ENCODE data around the gene PRADC1.
A peak's percentile ranks its signal among the peaks of the same experiment; 100 is the strongest.

Gene PRADC1

DNA sequence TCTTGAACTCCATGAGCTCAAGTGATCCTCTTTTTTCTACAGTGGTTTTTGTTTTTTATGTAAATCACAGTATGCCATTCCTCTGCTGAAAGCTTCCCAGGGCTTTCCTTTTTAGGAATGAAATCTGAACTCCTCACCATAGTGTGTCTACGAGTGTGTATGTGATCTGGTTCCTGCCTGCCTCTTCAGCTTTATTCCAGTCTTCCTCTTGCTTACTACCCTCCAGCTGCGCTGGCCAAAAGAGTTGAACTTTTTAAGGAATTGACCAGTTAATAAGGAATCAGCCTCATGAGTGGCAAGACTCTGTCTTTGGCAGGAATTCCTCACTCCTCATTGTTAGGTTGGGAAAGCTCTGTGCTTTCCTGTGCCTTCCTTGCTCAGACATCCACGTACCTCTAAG is 5.1 kb upstream of the PRADC1 start:
- H3K4me1 Mint-ChIP-seq, result peaks cover 38% of the 10 kb centered on the region
- no peak overlapping the region for H3K4me3 Mint-ChIP-seq
- no peaks in the 10 kb centered on the region for H3K27me3 Mint-ChIP-seq
- DNase-seq, result no peak
- no peaks in the 10 kb centered on the region for H3K9me3 Mint-ChIP-seq
- CTCF ChIA-PET, result interaction anchor here (0.9 to 1.6 kb wide), 3 partner anchors 9 to 52 kb away, joined by 4 to 6 read pairs (median 4); partner anchors contain the start of gene SMYD5
- H3K36me3 Mint-ChIP-seq, result peaks cover 22% of the 10 kb centered on the region
- no peak overlapping the region for H3K27ac Mint-ChIP-seq

DNA sequence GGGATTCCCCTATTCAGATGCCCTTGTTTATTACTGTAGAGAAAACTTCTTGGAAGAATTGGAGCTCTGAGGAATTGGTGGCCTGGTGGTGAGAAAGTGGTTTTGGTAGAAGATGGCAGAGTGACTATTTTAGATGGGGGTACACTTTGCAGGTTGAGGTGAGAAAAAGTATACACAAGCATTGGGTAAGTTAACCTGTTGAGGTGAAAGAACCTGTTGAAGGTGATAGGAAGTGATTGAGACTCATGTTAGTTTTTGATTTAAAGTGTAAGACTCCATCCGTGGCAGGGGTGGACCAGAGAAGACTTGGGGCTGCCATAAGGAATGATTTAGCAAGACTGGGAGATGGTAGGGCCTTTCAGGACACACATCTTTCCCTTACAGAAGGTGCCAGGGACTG is 4.1 kb upstream of the PRADC1 start:
- CTCF ChIA-PET, result interaction anchor here (3.6 kb wide), 1 partner anchor 25 kb away, joined by 18 read pairs; no protein-coding TSS in a partner anchor
- H3K4me3 Mint-ChIP-seq, result no peak overlapping the region
- no peak for DNase-seq
- no peaks in the 10 kb centered on the region for H3K9me3 Mint-ChIP-seq
- peaks cover 41% of the 10 kb centered on the region for H3K4me1 Mint-ChIP-seq
- H3K27ac Mint-ChIP-seq, result no peak overlapping the region
- no peaks in the 10 kb centered on the region for H3K27me3 Mint-ChIP-seq
- peaks cover 16% of the 10 kb centered on the region for H3K36me3 Mint-ChIP-seq

DNA sequence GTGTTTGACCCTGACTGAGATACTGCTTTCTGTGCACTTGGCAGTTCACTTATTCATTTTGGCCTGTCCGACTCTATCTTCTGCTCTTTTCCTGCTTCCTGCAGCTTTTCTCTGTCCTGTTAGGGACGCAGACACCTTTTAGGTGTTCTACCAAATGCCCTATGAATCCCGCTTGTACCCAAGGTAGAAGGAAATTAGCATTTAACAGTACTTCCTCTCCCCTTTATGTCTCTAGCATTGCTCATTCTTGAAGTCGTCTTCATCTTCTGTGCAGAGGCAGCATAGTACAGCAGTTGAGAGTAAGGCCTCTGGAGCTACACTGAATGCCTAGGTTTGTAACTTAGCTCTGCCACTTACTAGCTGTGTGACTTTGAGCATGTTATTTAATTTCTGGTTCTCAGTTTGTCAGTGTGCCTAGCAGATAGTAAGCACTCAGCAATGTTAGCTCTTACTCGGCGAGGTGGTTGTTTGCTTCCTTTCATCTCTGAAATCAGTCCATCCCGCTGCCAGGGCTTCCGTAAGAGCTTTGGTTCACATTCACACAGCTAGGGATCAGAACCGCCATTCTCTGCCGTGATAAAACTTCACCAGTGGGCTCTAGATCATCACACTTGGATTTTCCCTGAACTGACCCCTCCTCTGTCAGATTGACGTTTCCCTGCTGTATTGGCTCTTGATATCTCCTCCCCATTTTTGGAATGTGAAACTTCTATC is 2.4 kb upstream of the PRADC1 start:
- H3K9me3 Mint-ChIP-seq, result no peaks in the 10 kb centered on the region
- peaks cover 47% of the 10 kb centered on the region for H3K4me1 Mint-ChIP-seq
- DNase-seq, result no peak
- H3K27me3 Mint-ChIP-seq, result no peaks in the 10 kb centered on the region
- peak overlapping the region; percentile 92 for H3K4me3 Mint-ChIP-seq
- CTCF ChIA-PET, result interaction anchor here (1.0 to 3.6 kb wide), 4 partner anchors 9 to 55 kb away, joined by 3 to 18 read pairs (median 8); no protein-coding TSS in a partner anchor
- peak overlapping the region; percentile 93 for H3K27ac Mint-ChIP-seq
- peaks cover 13% of the 10 kb centered on the region for H3K36me3 Mint-ChIP-seq

DNA sequence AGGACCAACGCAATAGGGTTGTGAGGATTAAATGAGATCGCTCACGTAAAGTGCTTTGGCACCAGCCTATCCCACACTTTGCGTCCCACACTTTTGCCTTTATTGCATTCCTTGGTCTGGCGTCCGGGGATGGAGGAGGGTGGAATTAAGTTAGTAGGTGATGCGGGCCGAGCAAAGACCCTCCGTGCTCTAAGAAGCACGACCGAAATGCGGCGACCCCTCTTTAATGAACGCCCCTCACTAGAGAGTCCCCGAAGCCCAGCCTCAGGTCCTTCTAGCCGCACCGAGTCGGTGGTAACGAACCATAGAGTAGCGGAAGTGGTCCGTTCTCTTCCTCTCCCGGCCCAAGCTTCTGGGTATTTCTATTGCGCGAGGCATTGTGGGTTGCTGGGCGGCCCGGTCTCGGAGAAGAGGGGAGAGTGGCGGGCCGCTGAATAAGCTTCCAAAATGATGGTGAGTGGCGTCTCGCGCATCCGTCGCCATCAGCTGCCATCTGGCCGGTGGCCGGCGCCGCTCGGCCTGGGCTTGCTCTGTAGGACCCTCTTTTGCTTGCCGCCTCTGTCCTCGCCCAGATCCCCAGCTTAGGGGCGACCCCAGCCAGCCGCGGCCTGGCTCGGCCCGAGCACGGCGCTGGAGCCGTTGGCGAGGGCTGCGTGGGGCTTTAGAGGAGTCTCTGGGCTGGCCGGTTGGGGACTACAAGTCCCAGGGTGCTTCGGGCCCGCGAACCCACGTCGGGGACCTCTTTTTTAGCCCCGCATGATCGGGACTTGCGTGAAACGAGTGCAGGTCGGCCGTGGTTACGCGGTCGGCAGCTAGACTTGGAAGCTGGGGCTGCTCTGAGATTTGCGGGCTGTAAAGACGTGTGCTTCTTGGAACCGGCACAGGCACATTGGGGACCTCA is 1.1 kb upstream of the PRADC1 start, which contains the start of gene CCT7:
Gene CCT7 (plus strand): TSS at position 377 of the 901 bp plus-strand sequence. CDS start 71 bp downstream, at position 448.
- Mint-ChIP-seq H3K27ac (peak within 1 kb of the TSS; percentile 93), H3K27me3 (no peaks in the 10 kb centered on the region), H3K4me1 (peaks cover 48% of the 10 kb centered on the region), H3K36me3 (peaks cover 11% of the 10 kb centered on the region), H3K4me3 (peak within 1 kb of the TSS; percentile 92), H3K9me3 (no peaks in the 10 kb centered on the region)
- CTCF ChIA-PET, result interaction anchor here (1.9 to 3.6 kb wide), 2 partner anchors 22 to 56 kb away, joined by 9 to 18 read pairs; no protein-coding TSS in a partner anchor
- DNase-seq, result peak; percentile 93

DNA sequence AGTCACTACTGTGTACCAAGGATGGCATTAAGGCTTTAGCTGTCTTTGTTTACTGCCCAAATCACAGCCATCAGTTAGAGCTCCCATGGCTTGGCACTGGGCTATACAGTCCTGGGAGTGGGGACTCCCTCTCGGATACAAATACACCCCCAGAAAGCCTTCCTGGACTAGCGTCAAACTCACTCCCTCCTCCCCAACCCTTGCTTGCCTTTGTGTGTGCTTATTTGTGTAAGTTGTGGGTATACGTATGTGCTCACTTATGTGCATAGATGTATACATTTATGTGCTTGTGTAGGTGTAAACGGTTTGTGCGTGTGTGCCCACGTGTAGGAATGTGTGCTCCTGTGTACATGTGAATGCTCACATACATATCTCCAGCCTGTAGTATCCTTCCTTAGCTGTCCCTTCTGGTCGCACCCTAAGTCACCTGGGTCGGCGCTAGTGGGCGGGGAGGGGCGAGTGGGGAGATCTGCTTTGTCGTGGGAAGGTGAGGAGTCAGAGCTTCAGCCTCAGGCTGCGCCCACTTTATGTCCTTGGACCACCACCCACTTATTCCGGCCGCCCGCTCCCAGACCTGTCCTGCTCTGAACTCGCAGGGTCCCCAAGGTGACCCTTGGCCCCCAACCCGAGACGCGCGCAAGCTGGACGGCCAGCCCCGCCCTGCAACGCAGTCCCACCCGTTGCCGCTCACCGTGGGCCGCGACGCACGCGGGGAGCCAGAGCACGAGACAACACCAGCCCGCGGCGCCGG is 461 bp downstream of the PRADC1 start:
- H3K36me3 Mint-ChIP-seq, result peaks cover 8% of the 10 kb centered on the region
- peak overlapping the region; percentile 77 for H3K27ac Mint-ChIP-seq
- no peaks in the 10 kb centered on the region for H3K27me3 Mint-ChIP-seq
- peak overlapping the region; percentile 92 for H3K4me3 Mint-ChIP-seq
- CTCF ChIA-PET, result interaction anchor here (0.5 to 1.2 kb wide), 6 partner anchors 19 to 58 kb away, joined by 3 to 5 read pairs (median 4); partner anchors contain the start of gene SMYD5
- no peaks in the 10 kb centered on the region for H3K9me3 Mint-ChIP-seq
- peak; percentile 65 for DNase-seq
- H3K4me1 Mint-ChIP-seq, result peaks cover 38% of the 10 kb centered on the region

DNA sequence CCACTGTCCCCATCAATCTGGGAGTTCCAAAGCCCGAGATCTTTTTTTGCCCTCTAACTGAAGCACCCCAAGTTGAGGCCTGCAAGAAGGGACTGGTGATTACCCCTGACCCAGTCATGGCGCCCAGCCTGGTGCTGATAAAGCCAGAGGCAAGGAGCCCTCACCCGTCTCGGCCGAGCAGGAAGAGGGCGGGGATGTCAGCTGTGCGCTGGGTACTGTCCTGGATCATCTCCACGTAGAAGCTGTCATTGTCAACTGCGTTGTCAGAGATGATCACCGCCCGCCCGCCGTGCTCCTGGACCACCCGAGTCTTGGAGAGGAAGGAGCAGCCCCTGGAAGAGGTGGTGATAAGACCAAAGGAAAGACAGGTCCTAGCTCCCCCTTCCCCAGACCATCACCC is 4.4 kb downstream of the PRADC1 start:
- CTCF ChIA-PET, result interaction anchor here (0.6 kb wide), 1 partner anchor 335 kb away, joined by 3 read pairs; no protein-coding TSS in a partner anchor
- no peaks in the 10 kb centered on the region for H3K9me3 Mint-ChIP-seq
- no peak for DNase-seq
- peaks cover 23% of the 10 kb centered on the region for H3K4me1 Mint-ChIP-seq
- H3K4me3 Mint-ChIP-seq, result no peak overlapping the region
- H3K27me3 Mint-ChIP-seq, result no peaks in the 10 kb centered on the region
- no peak overlapping the region for H3K27ac Mint-ChIP-seq
- H3K36me3 Mint-ChIP-seq, result no peaks in the 10 kb centered on the region

DNA sequence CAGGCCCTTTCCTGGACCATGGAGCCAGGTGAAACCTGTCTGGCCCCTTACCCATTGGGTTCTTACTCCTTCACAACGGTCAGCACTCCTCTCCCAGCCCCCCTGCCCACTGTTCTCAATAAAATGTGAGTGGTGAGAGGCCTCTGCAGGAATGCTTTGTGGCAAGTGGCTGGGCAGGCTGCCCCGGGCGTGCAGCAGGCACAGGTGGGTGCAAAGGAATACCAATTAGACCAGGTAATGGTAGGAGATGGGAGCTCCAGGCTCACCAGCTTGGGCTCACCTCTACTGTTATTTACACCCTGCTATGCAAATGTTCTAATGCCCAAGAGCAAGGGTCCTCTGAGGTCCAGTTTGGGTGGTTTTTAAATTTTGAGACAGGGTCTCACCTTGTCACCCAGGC is 6.0 kb downstream of the PRADC1 start:
- H3K4me3 Mint-ChIP-seq, result no peak overlapping the region
- CTCF ChIA-PET, result no interaction called here
- no peak overlapping the region for H3K27ac Mint-ChIP-seq
- H3K4me1 Mint-ChIP-seq, result peaks cover 17% of the 10 kb centered on the region
- no peak for DNase-seq
- H3K27me3 Mint-ChIP-seq, result no peaks in the 10 kb centered on the region
- peaks cover 2% of the 10 kb centered on the region for H3K36me3 Mint-ChIP-seq
- no peaks in the 10 kb centered on the region for H3K9me3 Mint-ChIP-seq

DNA sequence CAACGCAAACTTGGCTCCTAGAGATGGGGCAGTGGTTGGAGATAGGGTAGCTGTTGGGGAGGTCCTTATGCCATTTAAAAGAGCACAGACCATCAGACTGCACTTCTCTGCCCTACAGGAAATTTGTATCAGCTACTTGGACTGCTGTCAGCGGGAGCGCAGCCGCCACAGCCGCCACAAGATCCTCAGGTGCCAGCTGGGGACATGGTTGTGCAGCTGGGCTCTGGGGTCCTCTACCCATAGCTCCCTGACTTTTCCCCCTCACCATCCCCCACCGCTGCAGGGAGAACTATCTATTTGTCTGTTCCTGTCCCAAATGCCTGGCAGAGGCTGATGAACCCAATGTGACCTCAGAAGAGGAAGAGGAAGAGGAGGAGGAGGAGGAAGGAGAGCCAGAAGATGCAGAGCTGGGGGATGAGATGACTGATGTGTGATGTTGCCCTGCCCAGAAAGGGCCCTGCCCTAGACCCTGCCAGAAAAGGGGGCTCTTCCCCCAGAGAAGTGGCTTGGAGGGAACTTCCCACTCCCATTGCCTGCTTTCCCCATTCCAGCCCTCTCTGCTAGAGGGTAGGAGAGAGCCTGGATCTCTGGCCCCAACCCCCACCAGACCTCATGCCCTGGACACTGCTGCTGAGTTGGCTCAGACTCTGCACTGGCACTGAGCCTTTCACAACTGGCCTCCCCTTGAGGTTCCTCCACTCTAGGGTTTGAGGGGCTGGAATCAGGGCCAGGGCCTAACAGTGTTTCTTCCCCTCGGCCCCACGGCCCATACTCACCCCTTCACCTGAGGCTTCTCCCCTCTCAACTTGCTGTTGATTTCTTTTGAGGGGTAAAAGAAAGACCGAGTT is 7.3 kb downstream of the PRADC1 start:
- H3K27me3 Mint-ChIP-seq, result no peaks in the 10 kb centered on the region
- no peak for DNase-seq
- no peak overlapping the region for H3K4me3 Mint-ChIP-seq
- H3K27ac Mint-ChIP-seq, result no peak overlapping the region
- CTCF ChIA-PET, result interaction anchor here (1.7 to 1.9 kb wide), 2 partner anchors 13 to 48 kb away, joined by 7 to 9 read pairs; no protein-coding TSS in a partner anchor
- peaks cover 4% of the 10 kb centered on the region for H3K36me3 Mint-ChIP-seq
- peaks cover 14% of the 10 kb centered on the region for H3K4me1 Mint-ChIP-seq
- no peaks in the 10 kb centered on the region for H3K9me3 Mint-ChIP-seq

DNA sequence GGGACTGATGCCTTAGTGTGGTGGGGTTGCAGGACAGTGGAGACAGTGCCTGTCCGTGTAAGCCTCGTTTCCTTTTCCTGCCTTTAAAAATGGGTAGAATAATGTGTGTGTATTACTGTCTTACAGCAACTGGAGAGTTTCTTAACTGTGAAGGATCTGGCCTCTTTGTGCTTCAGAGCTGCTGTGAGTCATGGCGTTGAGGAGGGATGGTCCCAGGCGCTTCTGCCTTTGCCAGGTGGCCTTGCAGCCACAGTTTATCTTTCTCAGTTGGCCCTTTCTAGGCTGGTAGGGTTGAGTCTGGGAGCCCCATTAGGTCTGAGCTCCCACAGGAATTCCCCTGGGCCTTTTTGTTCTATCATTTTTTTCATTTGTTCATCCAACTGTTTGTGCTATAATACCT is 9.2 kb downstream of the PRADC1 start:
- Mint-ChIP-seq H3K27ac (no peak overlapping the region), H3K27me3 (no peaks in the 10 kb centered on the region), H3K9me3 (no peaks in the 10 kb centered on the region), H3K36me3 (peaks cover 4% of the 10 kb centered on the region), H3K4me3 (no peak overlapping the region), H3K4me1 (peaks cover 10% of the 10 kb centered on the region)
- CTCF ChIA-PET, result interaction anchor here (1.9 kb wide), 1 partner anchor 47 kb away, joined by 7 read pairs; no protein-coding TSS in a partner anchor
- DNase-seq, result no peak

DNA sequence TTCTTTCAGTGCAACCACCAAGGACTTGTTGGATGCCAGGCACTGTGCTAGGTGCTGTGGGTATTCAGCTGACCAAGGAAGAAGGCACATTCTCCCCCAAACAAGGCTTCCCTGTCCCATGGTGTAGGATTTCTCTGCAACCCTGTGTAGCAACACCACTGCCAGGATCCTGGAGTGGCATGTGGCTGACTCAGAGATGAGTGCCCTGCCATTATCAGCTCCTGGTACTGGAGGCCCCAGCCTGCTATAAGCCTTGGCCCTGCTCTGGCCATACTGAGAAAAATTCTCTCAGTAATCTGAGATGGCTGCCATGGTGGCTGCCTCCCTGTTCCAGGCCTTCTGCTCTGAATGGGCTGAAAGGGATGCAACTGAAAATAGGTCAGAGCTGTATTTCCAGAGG is 14.7 kb downstream of the PRADC1 start:
- Mint-ChIP-seq H3K27ac (no peak overlapping the region), H3K4me1 (peaks cover 23% of the 10 kb centered on the region), H3K27me3 (no peaks in the 10 kb centered on the region), H3K9me3 (no peaks in the 10 kb centered on the region), H3K36me3 (peaks cover 4% of the 10 kb centered on the region), H3K4me3 (no peak overlapping the region)
- no peak for DNase-seq
- CTCF ChIA-PET, result interaction anchor here (0.9 kb wide), 1 partner anchor 12 kb away, joined by 3 read pairs; no protein-coding TSS in a partner anchor

DNA sequence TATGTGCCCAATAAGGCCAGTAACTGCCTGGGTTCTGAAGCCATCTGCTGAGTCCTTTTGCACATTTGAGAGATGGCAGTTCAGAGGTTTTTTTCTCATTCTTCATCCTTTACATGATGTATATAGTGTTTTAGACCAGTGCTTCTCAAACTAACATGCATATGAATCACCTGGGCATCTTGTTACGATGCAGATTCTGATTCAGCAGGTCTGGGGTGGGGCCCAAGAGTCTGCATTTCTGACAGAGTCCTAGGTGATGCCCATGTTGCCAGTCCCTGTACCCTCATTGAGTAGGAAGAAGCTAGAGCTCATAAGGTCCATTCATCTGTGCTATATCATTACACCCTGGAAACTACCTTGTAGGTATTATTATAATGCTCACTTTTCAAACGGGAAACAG is 15.2 kb downstream of the PRADC1 start:
- Mint-ChIP-seq H3K4me1 (peaks cover 27% of the 10 kb centered on the region), H3K9me3 (no peaks in the 10 kb centered on the region), H3K27ac (no peak overlapping the region), H3K4me3 (no peak overlapping the region), H3K36me3 (peaks cover 4% of the 10 kb centered on the region), H3K27me3 (no peaks in the 10 kb centered on the region)
- CTCF ChIA-PET, result interaction anchor here (0.9 kb wide), 1 partner anchor 13 kb away, joined by 3 read pairs; no protein-coding TSS in a partner anchor
- DNase-seq, result no peak

DNA sequence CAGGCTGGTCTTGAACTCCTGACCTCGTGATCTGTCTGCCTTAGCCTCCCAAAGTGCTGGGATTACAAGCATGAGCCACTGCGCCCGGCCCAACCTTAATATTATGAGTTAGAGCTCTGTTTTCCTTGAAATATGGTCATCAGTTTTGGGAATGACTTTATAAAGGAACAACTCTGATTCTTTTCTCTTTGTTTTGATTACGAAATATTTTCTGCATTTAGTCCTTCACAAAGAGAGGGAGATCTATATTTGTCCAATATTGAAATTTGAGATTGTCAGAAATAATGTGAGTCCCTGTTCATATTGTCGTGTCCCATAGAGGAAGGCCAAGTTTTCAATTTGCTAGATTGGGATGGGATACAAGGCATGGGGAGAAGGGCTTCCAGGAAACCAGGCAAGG is 15.9 kb downstream of the PRADC1 start:
- Mint-ChIP-seq H3K27ac (no peak overlapping the region), H3K4me3 (no peak overlapping the region)
- DNase-seq, result no peak

DNA sequence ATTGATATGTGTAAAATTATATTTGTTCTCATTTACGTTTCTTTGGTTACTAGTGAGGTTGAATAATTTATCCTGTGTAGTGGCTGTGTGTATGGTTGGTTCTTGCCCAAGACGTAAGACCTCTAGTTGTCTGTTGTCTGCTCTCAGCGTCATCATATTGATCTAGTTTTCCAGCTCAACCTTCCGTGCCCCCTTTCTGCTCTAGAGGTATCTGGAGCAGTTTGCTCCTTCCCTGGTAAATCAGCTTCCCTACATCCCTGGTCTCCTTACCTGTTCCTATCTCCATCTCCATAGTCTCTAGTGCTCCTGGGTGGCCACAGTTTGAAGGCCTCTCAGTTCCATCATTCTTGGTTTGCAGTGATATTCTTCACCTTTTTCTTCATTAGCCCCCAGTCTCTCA is 17.8 kb downstream of the PRADC1 start:
- Mint-ChIP-seq H3K4me3 (peak overlapping the region; percentile 92), H3K36me3 (no peaks in the 10 kb centered on the region), H3K4me1 (peaks cover 32% of the 10 kb centered on the region), H3K27me3 (peaks cover under 1% of the 10 kb centered on the region), H3K27ac (no peak overlapping the region), H3K9me3 (no peaks in the 10 kb centered on the region)
- CTCF ChIA-PET, result interaction anchor here (0.6 to 1.3 kb wide), 3 partner anchors 18 to 59 kb away, joined by 3 to 5 read pairs (median 4); no protein-coding TSS in a partner anchor
- no peak for DNase-seq

More for the DNA sequence above, 15.9 kb downstream of the PRADC1 start:
- H3K9me3 Mint-ChIP-seq, result no peaks in the 10 kb centered on the region
- H3K36me3 Mint-ChIP-seq, result peaks cover 3% of the 10 kb centered on the region
- H3K27me3 Mint-ChIP-seq, result no peaks in the 10 kb centered on the region
- peaks cover 32% of the 10 kb centered on the region for H3K4me1 Mint-ChIP-seq
- CTCF ChIA-PET, result no interaction called here

All from activated naive CD4-positive, alpha-beta T cell treated with anti-CD3 and anti-CD28 coated beads, Interleukin-2, amount 10 ng/mL, durations not matched to agents 7 days and 5 days (primary cell).